DMS114 treated with DMSO at 0.1 percent for 48 hours (cell line): Measurements from ENCODE around the gene FMOD.
"Not testable (repeated sequence)": the region's sequence is repeated elsewhere in the genome, so short reads cannot be mapped to it uniquely, and the experiment has no call there.

ENCODE experiments used
- DNase-seq: peaks from one replicate; lab custom pipeline; 2025; ENCODE audit not compliant: unreplicated experiment; lab: John Stamatoyannopoulos, UW

The FMOD gene

GRCh38 chr1:203326830-203327683, 23.9 kb downstream of the FMOD start:
- DNase-seq: peak; percentile 78

- DNase-seq: no peak
These were observed 25.4 kb downstream of the FMOD start for GRCh38 chr1:203325418-203326091.

- no peak for DNase-seq
These were observed 25.9 kb downstream of the FMOD start for GRCh38 chr1:203325026-203325417.

- DNase-seq: no peak
These were observed 26.6 kb downstream of the FMOD start for GRCh38 chr1:203324105-203325025.

- no peak for DNase-seq
These were observed 27.3 kb downstream of the FMOD start for GRCh38 chr1:203323587-203323986.

- DNase-seq: no peak
These were observed 28.3 kb downstream of the FMOD start for GRCh38 chr1:203322500-203323179.

- no peak for DNase-seq
These were observed 29.5 kb downstream of the FMOD start for GRCh38 chr1:203321273-203322052.

- no peak for DNase-seq
These were observed 30.2 kb downstream of the FMOD start for GRCh38 chr1:203320591-203321272.

- DNase-seq: no peak
These were observed 32.7 kb downstream of the FMOD start for GRCh38 chr1:203318229-203318517.

GRCh38 chr1:203317429-203318228, 33.3 kb downstream of the FMOD start:
- DNase-seq: no peak

GRCh38 chr1:203316626-203317093, 34.3 kb downstream of the FMOD start:
- DNase-seq: no peak

- not testable (repeated sequence) for DNase-seq
These were observed 36.7 kb downstream of the FMOD start for GRCh38 chr1:203314025-203314759.

GRCh38 chr1:203311368-203312301, 39.3 kb downstream of the FMOD start:
- no peak for DNase-seq

GRCh38 chr1:203308923-203309331, 42.0 kb downstream of the FMOD start:
- DNase-seq: no peak

- DNase-seq: no peak
These were observed 42.5 kb downstream of the FMOD start for GRCh38 chr1:203308328-203308922.

GRCh38 chr1:203307641-203308126, 43.2 kb downstream of the FMOD start:
- DNase-seq: no peak
